ENCODE data around the gene MAGEA2. TPM values are rescaled to one million over a fixed set of nuclear protein-coding genes. Genes with fewer than 3 reads are reported as not detected.
"Not testable (repeated sequence)": the region's sequence is repeated elsewhere in the genome, so short reads cannot be mapped to it uniquely, and the experiment has no call there.

The MAGEA2 gene
- total RNA-seq (not detected), polyA plus RNA-seq (not detected)

- H3K27me3 ChIP-seq (ENCODE audit: control insufficient read depth in 4 of 4, insufficient read depth in 4 of 4, low read length in 3 of 4); H3K4me1 ChIP-seq (ENCODE audit: control insufficient read depth in 4 of 4, insufficient read depth in 4 of 4, low read length in 3 of 4); H3K36me3 ChIP-seq (ENCODE audit: control insufficient read depth in 4 of 4, insufficient read depth in 3 of 4, low read depth in 1 of 4, low read length in 3 of 4); H3K9me3 ChIP-seq (ENCODE audit: control insufficient read depth in 4 of 4, low read length in 3 of 4); H3K27ac ChIP-seq (ENCODE audit: low read depth in 1 of 2, low read length in 2 of 2); H3K9ac ChIP-seq (ENCODE audit: low read depth in 1 of 2, low read length in 2 of 2); DNase-seq (ENCODE audit: low spot score); H3K4me3 ChIP-seq (ENCODE audit: low read depth in 1 of 3, low read length in 3 of 3): not testable (repeated sequence)
- WGBS = no CpG with 5 or more reads among the region's 35 CpGs
These were observed at the start of gene MAGEA2 for GRCh38 chrX:152753686-152754650. MAGEA2 (minus strand) TSS chrX:152753842; CDS start chrX:152751363, 2,479 bp downstream.

- no peaks in the 10 kb centered on the region for H3K27me3 ChIP-seq (ENCODE audit: control insufficient read depth in 4 of 4, insufficient read depth in 4 of 4, low read length in 3 of 4)
- H3K9me3 ChIP-seq (ENCODE audit: control insufficient read depth in 4 of 4, low read length in 3 of 4) = no peaks in the 10 kb centered on the region
- no peak overlapping the region for H3K9ac ChIP-seq (ENCODE audit: low read depth in 1 of 2, low read length in 2 of 2)
- 71% methylated on average over 1 of the region's 1 CpG for WGBS
- H3K4me3 ChIP-seq (ENCODE audit: low read depth in 1 of 3, low read length in 3 of 3) = no peak overlapping the region
- no peak for TF ChIP-seq ATF3 (IDR thresholded peaks at IDR 0.05)
- no peak for TF ChIP-seq REST (IDR thresholded peaks at IDR 0.05)
- no peak for TF ChIP-seq JUND (IDR thresholded peaks at IDR 0.05)
- TF ChIP-seq MAX (IDR thresholded peaks at IDR 0.05) = no peak
- DNase-seq (ENCODE audit: low spot score) = no peak
- no peak overlapping the region for H3K27ac ChIP-seq (ENCODE audit: low read depth in 1 of 2, low read length in 2 of 2)
- H3K4me1 ChIP-seq (ENCODE audit: control insufficient read depth in 4 of 4, insufficient read depth in 4 of 4, low read length in 3 of 4) = no peaks in the 10 kb centered on the region
- H3K36me3 ChIP-seq (ENCODE audit: control insufficient read depth in 4 of 4, insufficient read depth in 3 of 4, low read depth in 1 of 4, low read length in 3 of 4) = no peaks in the 10 kb centered on the region
These were observed 45.3 kb upstream of the MAGEA2 start for GRCh38 chrX:152798945-152799344.

GRCh38 chrX:152787062-152787461 lies 33.4 kb upstream of the MAGEA2 start:
- H3K4me1 ChIP-seq (ENCODE audit: control insufficient read depth in 4 of 4, insufficient read depth in 4 of 4, low read length in 3 of 4); H3K27ac ChIP-seq (ENCODE audit: low read depth in 1 of 2, low read length in 2 of 2); H3K27me3 ChIP-seq (ENCODE audit: control insufficient read depth in 4 of 4, insufficient read depth in 4 of 4, low read length in 3 of 4); H3K9ac ChIP-seq (ENCODE audit: low read depth in 1 of 2, low read length in 2 of 2); H3K36me3 ChIP-seq (ENCODE audit: control insufficient read depth in 4 of 4, insufficient read depth in 3 of 4, low read depth in 1 of 4, low read length in 3 of 4); H3K9me3 ChIP-seq (ENCODE audit: control insufficient read depth in 4 of 4, low read length in 3 of 4); DNase-seq (ENCODE audit: low spot score); H3K4me3 ChIP-seq (ENCODE audit: low read depth in 1 of 3, low read length in 3 of 3): not testable (repeated sequence)
- no CpG with 5 or more reads among the region's 3 CpGs for WGBS

GRCh38 chrX:152769549-152770289 lies 16.1 kb upstream of the MAGEA2 start, which contains the start of gene MAGEA6:
MAGEA6 (minus strand) TSS chrX:152769689; CDS start chrX:152767650, 2,039 bp downstream.
- not testable (repeated sequence) for H3K36me3 ChIP-seq (ENCODE audit: control insufficient read depth in 4 of 4, insufficient read depth in 3 of 4, low read depth in 1 of 4, low read length in 3 of 4); H3K27ac ChIP-seq (ENCODE audit: low read depth in 1 of 2, low read length in 2 of 2); DNase-seq (ENCODE audit: low spot score); H3K27me3 ChIP-seq (ENCODE audit: control insufficient read depth in 4 of 4, insufficient read depth in 4 of 4, low read length in 3 of 4); H3K9ac ChIP-seq (ENCODE audit: low read depth in 1 of 2, low read length in 2 of 2); H3K9me3 ChIP-seq (ENCODE audit: control insufficient read depth in 4 of 4, low read length in 3 of 4); H3K4me1 ChIP-seq (ENCODE audit: control insufficient read depth in 4 of 4, insufficient read depth in 4 of 4, low read length in 3 of 4); H3K4me3 ChIP-seq (ENCODE audit: low read depth in 1 of 3, low read length in 3 of 3)
- WGBS = 70% methylated on average over 2 of the region's 29 CpGs

DNA sequence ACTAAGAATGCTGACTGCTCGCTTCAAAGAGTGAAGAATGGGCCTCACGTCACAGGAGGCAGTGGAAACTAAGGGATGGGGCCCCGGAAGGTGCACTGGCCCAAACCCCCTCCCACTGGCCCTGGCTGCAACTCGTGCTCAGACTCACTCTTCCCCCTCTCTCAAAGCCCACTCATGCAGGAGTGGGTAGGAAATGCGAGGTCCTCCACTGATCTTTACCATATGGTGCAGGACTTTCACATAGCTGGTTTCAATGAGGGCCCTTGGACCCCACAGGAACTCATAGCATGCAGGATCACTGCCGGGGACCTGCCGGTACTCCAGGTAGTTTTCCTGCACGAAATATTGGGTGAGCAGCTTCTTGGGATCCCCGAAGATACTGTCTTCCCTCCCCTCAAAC lies 12.9 kb upstream of the MAGEA2 start:
- H3K27me3 ChIP-seq (ENCODE audit: control insufficient read depth in 4 of 4, insufficient read depth in 4 of 4, low read length in 3 of 4); H3K9me3 ChIP-seq (ENCODE audit: control insufficient read depth in 4 of 4, low read length in 3 of 4); H3K27ac ChIP-seq (ENCODE audit: low read depth in 1 of 2, low read length in 2 of 2); H3K4me3 ChIP-seq (ENCODE audit: low read depth in 1 of 3, low read length in 3 of 3); H3K9ac ChIP-seq (ENCODE audit: low read depth in 1 of 2, low read length in 2 of 2); H3K36me3 ChIP-seq (ENCODE audit: control insufficient read depth in 4 of 4, insufficient read depth in 3 of 4, low read depth in 1 of 4, low read length in 3 of 4); DNase-seq (ENCODE audit: low spot score); H3K4me1 ChIP-seq (ENCODE audit: control insufficient read depth in 4 of 4, insufficient read depth in 4 of 4, low read length in 3 of 4): not testable (repeated sequence)
- 83% methylated on average over 9 of the region's 9 CpGs for WGBS

DNA sequence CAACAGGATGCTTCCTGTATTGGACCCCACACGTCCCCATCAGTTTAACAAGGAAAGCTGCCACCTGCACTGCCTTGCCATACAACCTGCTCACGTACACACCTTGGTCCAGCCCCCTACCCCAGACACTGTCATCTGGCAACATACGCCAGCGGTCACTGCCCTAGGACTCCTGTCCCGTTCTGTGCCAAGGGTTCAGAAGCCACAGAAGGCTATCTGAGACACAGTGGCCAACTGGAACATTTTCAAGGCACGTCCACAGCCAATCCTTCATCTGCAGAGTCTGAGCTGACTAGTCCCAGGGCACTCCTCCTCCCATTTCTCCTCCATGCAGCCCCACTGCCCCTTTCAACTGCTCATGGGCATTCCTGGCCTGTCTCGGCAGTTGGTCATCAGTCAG lies 7.9 kb upstream of the MAGEA2 start:
- not testable (repeated sequence) for H3K9me3 ChIP-seq (ENCODE audit: control insufficient read depth in 4 of 4, low read length in 3 of 4); H3K4me1 ChIP-seq (ENCODE audit: control insufficient read depth in 4 of 4, insufficient read depth in 4 of 4, low read length in 3 of 4); H3K36me3 ChIP-seq (ENCODE audit: control insufficient read depth in 4 of 4, insufficient read depth in 3 of 4, low read depth in 1 of 4, low read length in 3 of 4); H3K9ac ChIP-seq (ENCODE audit: low read depth in 1 of 2, low read length in 2 of 2); DNase-seq (ENCODE audit: low spot score); H3K4me3 ChIP-seq (ENCODE audit: low read depth in 1 of 3, low read length in 3 of 3); H3K27ac ChIP-seq (ENCODE audit: low read depth in 1 of 2, low read length in 2 of 2); H3K27me3 ChIP-seq (ENCODE audit: control insufficient read depth in 4 of 4, insufficient read depth in 4 of 4, low read length in 3 of 4)
- WGBS = 55% methylated on average over 2 of the region's 7 CpGs
